Activated CD4-positive, alpha-beta T cell treated with anti-CD3 and anti-CD28 coated beads, Interleukin-2, amount 50 U/mL, for 16 hours (primary cell): ENCODE data around the gene CAMTA1.

ENCODE experiments used
- DNase-seq: peaks from one replicate; pipeline ENCODE4 v3.0.0-alpha.2; 2020

The CAMTA1 gene

GRCh38 chr1:7664147-7664892 lies 879.1 kb downstream of the CAMTA1 start:
- DNase-seq, result no peak

- no peak for DNase-seq
These were observed 879.6 kb downstream of the CAMTA1 start for GRCh38 chr1:7664893-7665250.

GRCh38 chr1:7666249-7666648 lies 881.0 kb downstream of the CAMTA1 start:
- DNase-seq, result no peak

- DNase-seq, result no peak
These were observed 881.9 kb downstream of the CAMTA1 start for GRCh38 chr1:7667159-7667558.

- peak; percentile 80 for DNase-seq
These were observed 882.5 kb downstream of the CAMTA1 start for GRCh38 chr1:7667625-7668218.

- peak; percentile 53 for DNase-seq
These were observed 884.5 kb downstream of the CAMTA1 start for GRCh38 chr1:7669559-7670311.

- no peak for DNase-seq
These were observed 885.3 kb downstream of the CAMTA1 start for GRCh38 chr1:7670334-7671145.

- no peak for DNase-seq
These were observed 885.9 kb downstream of the CAMTA1 start for GRCh38 chr1:7671146-7671465.

- no peak for DNase-seq
These were observed 886.4 kb downstream of the CAMTA1 start for GRCh38 chr1:7671676-7672075.

GRCh38 chr1:7672864-7673263 lies 887.6 kb downstream of the CAMTA1 start:
- no peak for DNase-seq

GRCh38 chr1:7674972-7675371 lies 889.7 kb downstream of the CAMTA1 start:
- no peak for DNase-seq

- DNase-seq, result no peak
These were observed 890.4 kb downstream of the CAMTA1 start for GRCh38 chr1:7675431-7676273.

GRCh38 chr1:7676274-7676945 lies 891.2 kb downstream of the CAMTA1 start:
- no peak for DNase-seq

- no peak for DNase-seq
These were observed 891.9 kb downstream of the CAMTA1 start for GRCh38 chr1:7677111-7677510.

GRCh38 chr1:7677815-7678214 lies 892.6 kb downstream of the CAMTA1 start:
- DNase-seq, result no peak

- DNase-seq, result no peak
These were observed 893.4 kb downstream of the CAMTA1 start for GRCh38 chr1:7678491-7679158.

- no peak for DNase-seq
These were observed 894.1 kb downstream of the CAMTA1 start for GRCh38 chr1:7679159-7679872.

GRCh38 chr1:7679873-7680206 lies 894.6 kb downstream of the CAMTA1 start:
- no peak for DNase-seq

GRCh38 chr1:7680207-7680954 lies 895.1 kb downstream of the CAMTA1 start:
- no peak for DNase-seq

- no peak for DNase-seq
These were observed 895.7 kb downstream of the CAMTA1 start for GRCh38 chr1:7680955-7681268.
